H1 (cell line): ENCODE measurements around the gene HMG20A. TPM values are rescaled to one million over a fixed set of nuclear protein-coding genes. Genes with fewer than 3 reads are reported as not detected.

Experiments used
- CTCF ChIA-PET: fragments of 300-600 bp; sonication (Branson Sonifier 250); formaldehyde crosslinking; loops from one replicate; lab custom pipeline; 2021; ENCODE audit not compliant: partially characterized antibody; lab: Charles Lee
- POLR2A ChIA-PET: fragments of 300-600 bp; sonication (Branson Sonifier 250); formaldehyde crosslinking; loops from one replicate; lab custom pipeline; 2021; ENCODE audit warnings: inconsistent platforms; ENCODE audit not compliant: partially characterized antibody; lab: Charles Lee
- DNase-seq, 2 experiments: peaks; one replicate each; pipeline versions ENCODE4 v3.0.0 to v3.0.0-alpha.2; 2010 to 2022; ENCODE audit warnings: low spot score in 2 of 2, low read depth in 1 of 2, mixed read lengths in 1 of 2
- FAIRE-seq: peaks from 2 replicates; lab custom pipeline; 2011; peaks lifted over from hg19 to GRCh38; lab: Jason Lieb, UNC
- H2AFZ ChIP-seq: 2 replicates; pipeline ENCODE4 v1.8.1; 2012; ENCODE audit warnings: low read length, inconsistent platforms
- H2AK5ac ChIP-seq: 2 replicates; pipeline ENCODE4 v1.6.1; 2013; ENCODE audit warnings: low read depth, low read length
- H2BK120ac ChIP-seq: replicated peaks from 2 replicates; pipeline ENCODE3; 2013; ENCODE audit warnings: low read depth, low read length, inconsistent platforms
- H2BK12ac ChIP-seq: 2 replicates; pipeline ENCODE4 v1.6.1; 2013; ENCODE audit warnings: low read depth, low read length
- H2BK15ac ChIP-seq: 2 replicates; pipeline ENCODE4 v1.6.1; 2013; ENCODE audit warnings: low read length
- H2BK20ac ChIP-seq: 2 replicates; pipeline ENCODE4 v1.6.1; 2013; ENCODE audit warnings: low read length
- H2BK5ac ChIP-seq: 2 replicates; pipeline ENCODE4 v1.6.1; 2013; ENCODE audit warnings: low read depth, low read length
- H3K14ac ChIP-seq: 2 replicates; pipeline ENCODE4 v1.6.1; 2013; ENCODE audit warnings: inconsistent platforms; ENCODE audit not compliant: insufficient read length
- H3K18ac ChIP-seq: 2 replicates; pipeline ENCODE4 v1.6.1; 2013; ENCODE audit warnings: low read length; ENCODE audit errors: extremely low read depth
- H3K23ac ChIP-seq: 2 replicates; pipeline ENCODE4 v1.6.1; 2013; ENCODE audit warnings: inconsistent platforms; ENCODE audit not compliant: insufficient read length
- H3K23me2 ChIP-seq: 2 replicates; pipeline ENCODE4 v1.6.1; 2013; ENCODE audit warnings: low read depth, low read length
- H3K27ac ChIP-seq: 2 replicates; pipeline ENCODE4 v1.6.1; 2011; ENCODE audit warnings: low read depth, low read length, inconsistent platforms
- H3K27me3 ChIP-seq, 4 experiments: replicated peaks in 1 of 4; 1 replicate in 1 of 4; 2 replicates in 3 of 4; pipeline versions ENCODE4 v1.6.1 to v1.8.1; 2011 to 2013; ENCODE audit warnings: low read length in 3 of 4, mild to moderate bottlenecking in 3 of 4, inconsistent platforms in 2 of 4, mixed read lengths in 2 of 4, moderate library complexity in 1 of 4; ENCODE audit not compliant: control insufficient read depth in 3 of 4, insufficient read depth in 3 of 4; ENCODE audit errors: extremely low read depth in 1 of 4
- H3K36me3 ChIP-seq, 4 experiments: 2 replicates each; pipeline versions ENCODE4 v1.6.1 to v1.8.1; 2011 to 2013; ENCODE audit warnings: mild to moderate bottlenecking in 4 of 4, low read length in 3 of 4, moderate library complexity in 2 of 4, control low read depth in 1 of 4, inconsistent platforms in 1 of 4; ENCODE audit not compliant: insufficient read depth in 4 of 4, control insufficient read depth in 2 of 4
- H3K4ac ChIP-seq: replicated peaks from 2 replicates; pipeline ENCODE3; 2013; ENCODE audit warnings: low read length, low read depth, mixed read lengths, inconsistent platforms; ENCODE audit not compliant: insufficient read length
- H3K4me1 ChIP-seq, 4 experiments: replicated peaks in 1 of 4; 1 replicate in 1 of 4; 2 replicates in 3 of 4; pipeline versions ENCODE4 v1.6.1 to v1.8.1; 2011 to 2013; ENCODE audit warnings: low read length in 3 of 4, inconsistent platforms in 2 of 4, mixed read lengths in 1 of 4; ENCODE audit not compliant: insufficient read depth in 4 of 4, control insufficient read depth in 3 of 4
- H3K4me2 ChIP-seq, 2 experiments: 2 replicates each; pipeline versions ENCODE4 v1.6.1 to v1.8.1; 2011 to 2013; ENCODE audit warnings: low read depth in 2 of 2, low read length in 2 of 2, control low read depth in 1 of 2, inconsistent platforms in 1 of 2, mild to moderate bottlenecking in 1 of 2; ENCODE audit not compliant: insufficient read depth in 1 of 2
- H3K4me3 ChIP-seq, 4 experiments: fragments of 200-600, 300-600 bp in 1 of 4; sonication (generic), shearing (Covaris generic), sonication (Bioruptor Twin) in 1 of 4; 2 replicates each; pipeline versions ENCODE4 v1.5.1 to v1.8.1; 2011 to 2016; ENCODE audit warnings: low read length in 4 of 4, low read depth in 3 of 4, control low read depth in 2 of 4, inconsistent platforms in 2 of 4, mild to moderate bottlenecking in 2 of 4, mixed read lengths in 1 of 4, moderate library complexity in 1 of 4; ENCODE audit not compliant: insufficient read depth in 2 of 4; ENCODE audit errors: extremely low read depth in 1 of 4
- H3K56ac ChIP-seq: replicated peaks from 2 replicates; pipeline ENCODE3; 2013; ENCODE audit warnings: low read depth, mild to moderate bottlenecking, mixed read lengths, low read length, inconsistent platforms; ENCODE audit not compliant: insufficient read length
- H3K79me1 ChIP-seq: 2 replicates; pipeline ENCODE4 v1.6.1; 2013; ENCODE audit warnings: low read depth, low read length, control low read depth
- H3K79me2 ChIP-seq, 2 experiments: 2 replicates each; pipeline versions ENCODE4 v1.6.1 to v1.8.1; 2012 to 2013; ENCODE audit warnings: low read length in 2 of 2, mild to moderate bottlenecking in 2 of 2, inconsistent platforms in 1 of 2; ENCODE audit not compliant: insufficient read depth in 2 of 2, control insufficient read depth in 1 of 2
- H3K9ac ChIP-seq, 4 experiments: replicated peaks in 1 of 4; 1 replicate in 1 of 4; 2 replicates in 3 of 4; pipeline versions ENCODE4 v1.6.1 to v1.8.1; 2011 to 2013; ENCODE audit warnings: low read depth in 3 of 4, low read length in 3 of 4, control low read depth in 2 of 4, mild to moderate bottlenecking in 2 of 4, moderate library complexity in 2 of 4, inconsistent platforms in 1 of 4; ENCODE audit errors: extremely low read depth in 1 of 4
- H3K9me3 ChIP-seq, 2 experiments: 2 replicates each; pipeline versions ENCODE4 v1.6.1 to v1.8.1; 2012 to 2013; ENCODE audit warnings: mild to moderate bottlenecking in 2 of 2, moderate library complexity in 2 of 2, control low read depth in 1 of 2, inconsistent platforms in 1 of 2, low read depth in 1 of 2, low read length in 1 of 2, mixed read lengths in 1 of 2; ENCODE audit not compliant: insufficient read depth in 2 of 2
- H4K20me1 ChIP-seq, 2 experiments: replicated peaks in 1 of 2; 2 replicates each; pipeline versions ENCODE3 to v1.8.1; 2011 to 2013; ENCODE audit warnings: inconsistent platforms in 2 of 2, low read length in 2 of 2, mild to moderate bottlenecking in 1 of 2; ENCODE audit not compliant: insufficient read depth in 2 of 2, control insufficient read depth in 1 of 2
- H4K5ac ChIP-seq: 2 replicates; pipeline ENCODE4 v1.6.1; 2013; ENCODE audit warnings: low read length, low read depth, mixed read lengths, inconsistent platforms; ENCODE audit not compliant: insufficient read length
- H4K8ac ChIP-seq: 2 replicates; pipeline ENCODE4 v1.8.0; 2013; ENCODE audit warnings: mild to moderate bottlenecking, moderate library complexity, low read length, inconsistent platforms; ENCODE audit not compliant: insufficient read depth; ENCODE audit errors: extremely low read depth
- H4K91ac ChIP-seq: replicated peaks from 2 replicates; pipeline ENCODE3; 2013; ENCODE audit warnings: low read length, mixed read lengths, inconsistent platforms; ENCODE audit not compliant: insufficient read length
- PHF8 ChIP-seq: fragments of 200-600 bp; sonication (generic); conservative IDR thresholded peaks from 2 replicates; pipeline ENCODE4 v1.7.1; 2012; ENCODE audit warnings: low read depth, mild to moderate bottlenecking, inconsistent platforms, low read length, moderate library complexity
- RAD21 ChIP-seq, 2 experiments: IDR thresholded peaks in 1 of 2; conservative IDR thresholded peaks in 1 of 2; 2 replicates each; pipeline ENCODE4 v1.6.1; 2011; ENCODE audit warnings: low read depth in 2 of 2, low read length in 2 of 2, improper control_type of control experiment in 1 of 2, inconsistent platforms in 1 of 2, mild to moderate bottlenecking in 1 of 2, moderate library complexity in 1 of 2
- SP1 ChIP-seq: IDR thresholded peaks from 2 replicates; pipeline ENCODE4 v1.6.1; 2011; ENCODE audit warnings: low read depth, low read length
- TCF12 ChIP-seq: IDR thresholded peaks from 2 replicates; pipeline ENCODE4 v1.6.1; 2011; ENCODE audit warnings: low read depth, mild to moderate bottlenecking, low read length
- WGBS, 2 experiments: shearing (Covaris generic) in 1 of 2; methylation state at CpG; one replicate each; pipeline versions ENCODE4 v1.1.6 to v1.1.7; 2013 to 2015; ENCODE audit warnings: low lambda C conversion rate in 2 of 2, mixed read lengths in 2 of 2, inconsistent platforms in 1 of 2, low coverage in 1 of 2, missing lambda C conversion rate in 1 of 2; ENCODE audit not compliant: insufficient replicate concordance in 2 of 2, insufficient coverage in 1 of 2, insufficient read length in 1 of 2; ENCODE audit errors: extremely low coverage in 1 of 2, missing lambda C conversion rate in 1 of 2; 5-methylcytosine and 5-hydroxymethylcytosine counted together
- polyA plus RNA-seq, 7 experiments: library from polyadenylated mRNA; depleted of rRNA in 3 of 7; stranded (reverse) in 5 of 7; unstranded in 2 of 7; fragments of >200 nt in 5 of 7; fragments of 200-250 nt in 2 of 7; gene quantifications; 1 replicate in 5 of 7; 2 replicates in 1 of 7; 4 replicates in 1 of 7; pipeline versions ENCODE4 v1.2.1 to v1.2.3, GENCODE V29; 2011 to 2013; ENCODE audit warnings: missing spikeins in 2 of 7, mixed read lengths in 2 of 7
- total RNA-seq: library from RNA; stranded (reverse); fragmentation: NEBNext Ultra II Directional; extraction: Animal tissue kit (Norgen Biotek cat#: 25700); gene quantifications from 2 replicates; pipeline ENCODE4 v1.2.1, GENCODE V29; 2021
- TF ChIP-seq, protein P1 (sequence below): IDR thresholded peaks from 2 replicates; pipeline ENCODE4 v1.6.1; 2012; ENCODE audit warnings: low read length, inconsistent platforms

The HMG20A gene
- total and polyA plus RNA-seq, 2 of the 8 experiments (the other 6 are each of a cell fraction or from before 2014, with no cell fraction given): 52.1 to 59.7 TPM

DNA sequence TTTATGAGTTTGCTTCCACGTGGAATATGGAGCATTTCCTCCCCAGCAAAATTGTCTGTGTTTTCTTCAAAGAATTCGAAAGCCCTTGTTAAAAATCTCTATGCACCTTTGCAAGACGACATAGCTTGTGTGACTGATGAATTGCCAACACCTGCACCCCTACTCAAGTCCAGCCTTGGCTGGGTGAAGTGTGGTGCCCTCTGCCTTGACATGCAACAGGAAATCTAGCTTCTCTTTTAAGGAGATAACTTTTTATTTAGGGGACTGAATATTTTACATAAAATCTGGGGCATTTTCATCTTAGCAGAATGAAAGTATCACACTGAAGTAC is 647 bp downstream of the HMG20A start:
- peaks cover 7 to 12% of the 10 kb centered on the region in 2 experiments for H4K20me1 ChIP-seq
- H3K79me2 ChIP-seq: peaks cover 0 to 82% of the 10 kb centered on the region in 2 experiments; a peak in 3 of 4 replicates
- no peak overlapping the region for H2AFZ ChIP-seq
- no peak overlapping the region for H2BK15ac ChIP-seq
- H4K5ac ChIP-seq: no peak overlapping the region
- H2BK20ac ChIP-seq: no peak overlapping the region
- H3K4me2 ChIP-seq: peak overlapping the region; percentile 85 to 96
- FAIRE-seq: no peak
- no peak overlapping the region for H2BK120ac ChIP-seq
- no peak overlapping the region for H3K23ac ChIP-seq
- CTCF ChIA-PET: interaction anchor here (0.9 to 2.4 kb wide), 7 partner anchors 9 to 312 kb away, joined by 3 to 15 read pairs (median 6); no protein-coding TSS in a partner anchor
- no peak for TF ChIP-seq TCF12
- TF ChIP-seq RAD21 (IDR thresholded peaks at IDR 0.05 in 1 of 2, conservative IDR thresholded peaks at IDR 0.05 in 1 of 2; ENCODE audit: low read depth in 2 of 2, low read length in 2 of 2): no peak
- no peak for TF ChIP-seq SP1
- TF ChIP-seq PHF8: no peak
- TF ChIP-seq, protein P1, sequence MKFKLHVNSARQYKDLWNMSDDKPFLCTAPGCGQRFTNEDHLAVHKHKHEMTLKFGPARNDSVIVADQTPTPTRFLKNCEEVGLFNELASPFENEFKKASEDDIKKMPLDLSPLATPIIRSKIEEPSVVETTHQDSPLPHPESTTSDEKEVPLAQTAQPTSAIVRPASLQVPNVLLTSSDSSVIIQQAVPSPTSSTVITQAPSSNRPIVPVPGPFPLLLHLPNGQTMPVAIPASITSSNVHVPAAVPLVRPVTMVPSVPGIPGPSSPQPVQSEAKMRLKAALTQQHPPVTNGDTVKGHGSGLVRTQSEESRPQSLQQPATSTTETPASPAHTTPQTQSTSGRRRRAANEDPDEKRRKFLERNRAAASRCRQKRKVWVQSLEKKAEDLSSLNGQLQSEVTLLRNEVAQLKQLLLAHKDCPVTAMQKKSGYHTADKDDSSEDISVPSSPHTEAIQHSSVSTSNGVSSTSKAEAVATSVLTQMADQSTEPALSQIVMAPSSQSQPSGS: no peak
- H3K36me3 ChIP-seq: no peaks in the 10 kb centered on the region
- H3K79me1 ChIP-seq: peaks cover 3% of the 10 kb centered on the region; the same call in 1 of the 2 replicates
- 3% methylated on average over 3 of the region's 3 CpGs; no CpG with 5 or more reads in 1 of the 2 experiments for WGBS, 2 experiments
- no peak overlapping the region for H3K14ac ChIP-seq
- H2BK5ac ChIP-seq: no peak overlapping the region
- H4K8ac ChIP-seq: no peak overlapping the region
- peaks cover 0 to 13% (median 7%) of the 10 kb centered on the region in 4 experiments; a peak in 3 of 7 replicates for H3K4me1 ChIP-seq
- H2BK12ac ChIP-seq: no peak overlapping the region
- peaks cover 0 to 1% (median 0%) of the 10 kb centered on the region in 4 experiments; a peak in 1 of 7 replicates for H3K27me3 ChIP-seq
- H3K56ac ChIP-seq: no peak overlapping the region
- DNase-seq: no peak
- no peak overlapping the region for H4K91ac ChIP-seq
- peak overlapping the region; percentile 86 to 98 (median 94) for H3K4me3 ChIP-seq
- POLR2A ChIA-PET: interaction anchor here (0.7 to 1.6 kb wide), 8 partner anchors 9 to 311 kb away, joined by 3 to 9 read pairs (median 3); no protein-coding TSS in a partner anchor
- H2AK5ac ChIP-seq: no peak overlapping the region
- no peaks in the 10 kb centered on the region for H3K9me3 ChIP-seq
- peaks cover 7% of the 10 kb centered on the region; the same call in 1 of the 2 replicates for H3K23me2 ChIP-seq
- no peak overlapping the region for H3K18ac ChIP-seq
- no peak overlapping the region; the same call in 1 of the 2 replicates for H3K27ac ChIP-seq
- peak overlapping the region; percentile 36 to 69 (median 41); a peak in 6 of 7 replicates for H3K9ac ChIP-seq
- H3K4ac ChIP-seq: no peak overlapping the region
